Measurements from ENCODE around the gene DSTYK.

The DSTYK gene

DNA sequence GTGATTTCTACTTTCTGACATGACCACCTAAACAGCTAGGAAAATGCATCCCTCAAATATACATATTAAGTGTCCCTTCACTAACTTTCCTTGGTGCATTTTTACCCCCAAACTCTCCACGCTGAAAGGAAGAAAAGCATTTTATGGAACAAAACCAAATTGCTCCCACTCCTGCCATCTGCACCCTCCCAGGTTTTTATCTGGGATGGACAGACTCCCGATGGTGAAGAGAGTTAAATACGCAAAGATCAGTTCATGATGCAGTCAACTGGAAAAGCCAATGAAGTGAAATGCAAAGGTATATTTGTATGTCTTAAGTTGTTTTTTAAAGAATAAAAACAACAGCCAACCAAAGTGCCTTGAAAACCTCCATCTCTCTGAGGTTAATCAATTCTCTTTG, 2.7 kb downstream of the DSTYK start:
- Histone ChIP-seq H3K4me3 (ENCODE audit: low read length) (no peak overlapping the region), H3K9ac (ENCODE audit: low read depth, low read length) (no peak overlapping the region), H3K36me3 (ENCODE audit: insufficient read depth, low read length) (no peaks in the 10 kb centered on the region), H3K4me1 (ENCODE audit: control insufficient read depth, insufficient read depth, low read length) (peaks cover 18% of the 10 kb centered on the region), H3K27me3 (ENCODE audit: control insufficient read depth, insufficient read depth, low read length) (no peaks in the 10 kb centered on the region), H3K4me2 (ENCODE audit: low read length) (no peak overlapping the region), H3K9me3 (replicated peaks; ENCODE audit: low read length) (no peaks in the 10 kb centered on the region)

DNA sequence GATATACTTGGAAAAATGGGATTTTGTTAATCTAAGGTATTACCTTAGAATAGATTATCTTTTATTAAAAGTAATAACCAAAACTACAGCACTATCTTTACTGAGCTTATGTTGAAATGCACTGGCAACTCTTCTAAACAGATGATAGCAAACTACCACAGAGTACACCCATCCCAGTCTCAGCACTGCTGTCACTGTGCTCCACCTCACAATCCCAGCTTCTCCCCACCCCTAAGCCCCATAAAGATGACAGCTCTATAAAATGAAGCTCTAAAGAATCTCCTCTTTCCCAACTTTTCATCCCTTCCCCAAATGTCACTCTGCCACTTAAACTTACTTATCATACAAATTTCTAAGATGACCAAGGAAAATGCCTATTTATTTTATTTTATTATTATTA, 6.4 kb downstream of the DSTYK start:
- Histone ChIP-seq H3K4me2 (ENCODE audit: low read length) (no peak overlapping the region), H3K4me1 (ENCODE audit: control insufficient read depth, insufficient read depth, low read length) (peaks cover 16% of the 10 kb centered on the region), H3K36me3 (ENCODE audit: insufficient read depth, low read length) (no peaks in the 10 kb centered on the region), H3K4me3 (ENCODE audit: low read length) (no peak overlapping the region), H3K27me3 (ENCODE audit: control insufficient read depth, insufficient read depth, low read length) (no peaks in the 10 kb centered on the region), H3K9ac (ENCODE audit: low read depth, low read length) (no peak overlapping the region), H3K9me3 (replicated peaks; ENCODE audit: low read length) (no peaks in the 10 kb centered on the region)

DNA sequence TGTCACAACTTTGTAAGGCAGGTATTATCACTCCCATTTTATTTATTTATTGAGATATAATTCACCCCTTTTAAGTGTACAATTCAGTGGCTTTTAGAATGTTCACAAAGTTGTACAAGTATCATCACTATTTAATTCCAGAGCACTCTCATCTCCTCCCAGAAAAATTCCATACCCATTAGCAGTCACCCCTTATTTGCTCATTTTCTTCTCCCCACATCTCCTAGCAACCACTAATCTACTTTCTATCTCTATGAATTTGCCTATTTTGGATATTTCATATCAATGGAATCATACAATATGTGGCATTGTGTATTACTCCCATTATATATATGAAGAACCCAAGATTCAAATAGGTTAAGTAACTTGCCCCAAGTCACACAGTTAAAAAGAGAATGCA, 7.0 kb downstream of the DSTYK start:
- Histone ChIP-seq H3K4me1 (ENCODE audit: control insufficient read depth, insufficient read depth, low read length) (peaks cover 14% of the 10 kb centered on the region), H3K36me3 (ENCODE audit: insufficient read depth, low read length) (no peaks in the 10 kb centered on the region), H3K9ac (ENCODE audit: low read depth, low read length) (no peak overlapping the region), H3K4me3 (ENCODE audit: low read length) (no peak overlapping the region), H3K9me3 (replicated peaks; ENCODE audit: low read length) (no peaks in the 10 kb centered on the region), H3K27me3 (ENCODE audit: control insufficient read depth, insufficient read depth, low read length) (no peaks in the 10 kb centered on the region), H3K4me2 (ENCODE audit: low read length) (peak overlapping the region; percentile 17)

DNA sequence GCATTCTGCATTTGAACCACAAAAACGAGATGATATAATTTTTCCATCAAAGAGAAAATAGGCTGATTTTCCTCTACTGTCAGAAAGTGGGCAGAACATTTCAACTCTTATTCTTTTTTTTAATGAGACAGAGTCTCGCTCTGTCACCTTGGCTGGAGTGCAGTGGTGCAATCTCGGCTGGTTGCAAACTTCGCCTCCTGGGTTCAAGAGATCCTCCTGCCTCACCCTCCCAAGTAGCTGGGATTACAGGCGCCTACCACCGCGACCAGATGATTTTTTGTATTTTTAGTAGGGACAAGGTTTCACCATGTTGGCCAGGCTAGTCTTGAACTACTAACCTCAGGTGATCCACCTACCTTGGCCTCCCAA, 11.6 kb downstream of the DSTYK start:
- Histone ChIP-seq H3K4me1 (ENCODE audit: control insufficient read depth, insufficient read depth, low read length) (peaks cover 13% of the 10 kb centered on the region), H3K4me2 (ENCODE audit: low read length) (no peak overlapping the region), H3K36me3 (ENCODE audit: insufficient read depth, low read length) (no peaks in the 10 kb centered on the region), H3K27me3 (ENCODE audit: control insufficient read depth, insufficient read depth, low read length) (no peaks in the 10 kb centered on the region), H3K9ac (ENCODE audit: low read depth, low read length) (no peak overlapping the region), H3K4me3 (ENCODE audit: low read length) (no peak overlapping the region), H3K9me3 (replicated peaks; ENCODE audit: low read length) (no peaks in the 10 kb centered on the region)

DNA sequence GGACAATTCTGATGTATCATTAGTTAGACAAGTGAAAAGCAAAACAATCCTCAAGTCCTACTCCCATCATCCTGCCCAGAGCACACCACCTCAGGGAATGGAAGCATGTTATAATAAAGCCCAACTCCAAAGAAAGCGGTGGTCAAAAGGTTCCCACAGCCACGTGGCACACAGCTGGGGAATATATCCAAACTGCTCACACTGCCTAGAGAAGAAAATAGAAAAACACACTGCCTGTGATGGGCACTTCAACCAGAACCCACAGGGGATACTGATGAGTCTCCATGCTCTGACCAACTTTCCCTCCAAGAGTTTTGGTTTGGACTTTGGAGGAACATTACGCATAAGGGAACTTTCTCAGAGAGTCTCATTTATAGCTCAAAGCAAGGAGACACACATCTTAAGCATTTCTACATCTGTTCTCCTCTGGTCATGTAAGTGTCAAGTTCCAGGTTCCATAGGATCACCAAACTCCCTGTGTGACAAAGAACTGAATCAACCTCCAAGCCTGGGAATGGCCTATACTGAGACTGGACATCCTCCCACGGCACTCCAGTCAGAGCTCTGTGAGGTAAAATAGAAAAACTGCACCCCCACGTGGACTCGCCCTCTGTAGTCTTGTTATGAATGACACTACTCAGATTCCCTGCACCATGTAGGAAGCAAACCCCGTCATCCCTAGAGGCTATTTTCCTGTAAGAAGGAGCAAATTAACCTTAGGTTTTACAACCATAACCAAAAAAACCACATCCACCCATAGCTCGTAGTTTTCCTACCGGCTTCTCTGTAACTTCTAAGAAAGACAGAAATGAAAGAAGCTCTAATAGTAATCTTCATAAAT, 12.2 kb downstream of the DSTYK start:
- H3K4me2 ChIP-seq (ENCODE audit: low read length): no peak overlapping the region
- H3K36me3 ChIP-seq (ENCODE audit: insufficient read depth, low read length): no peaks in the 10 kb centered on the region
- H3K27me3 ChIP-seq (ENCODE audit: control insufficient read depth, insufficient read depth, low read length): no peaks in the 10 kb centered on the region
- H3K9ac ChIP-seq (ENCODE audit: low read depth, low read length): no peak overlapping the region
- H3K4me1 ChIP-seq (ENCODE audit: control insufficient read depth, insufficient read depth, low read length): peaks cover 7% of the 10 kb centered on the region
- H3K9me3 ChIP-seq (replicated peaks; ENCODE audit: low read length): no peaks in the 10 kb centered on the region
- no peak overlapping the region for H3K4me3 ChIP-seq (ENCODE audit: low read length)

GRCh38 chr1:205192287-205192686, 19.2 kb downstream of the DSTYK start:
- Histone ChIP-seq H3K27me3 (ENCODE audit: control insufficient read depth, insufficient read depth, low read length) (no peaks in the 10 kb centered on the region), H3K36me3 (ENCODE audit: insufficient read depth, low read length) (no peaks in the 10 kb centered on the region), H3K4me3 (ENCODE audit: low read length) (no peak overlapping the region), H3K9me3 (replicated peaks; ENCODE audit: low read length) (no peaks in the 10 kb centered on the region), H3K4me2 (ENCODE audit: low read length) (no peak overlapping the region), H3K9ac (ENCODE audit: low read depth, low read length) (no peak overlapping the region), H3K4me1 (ENCODE audit: control insufficient read depth, insufficient read depth, low read length) (peaks cover 8% of the 10 kb centered on the region)

DNA sequence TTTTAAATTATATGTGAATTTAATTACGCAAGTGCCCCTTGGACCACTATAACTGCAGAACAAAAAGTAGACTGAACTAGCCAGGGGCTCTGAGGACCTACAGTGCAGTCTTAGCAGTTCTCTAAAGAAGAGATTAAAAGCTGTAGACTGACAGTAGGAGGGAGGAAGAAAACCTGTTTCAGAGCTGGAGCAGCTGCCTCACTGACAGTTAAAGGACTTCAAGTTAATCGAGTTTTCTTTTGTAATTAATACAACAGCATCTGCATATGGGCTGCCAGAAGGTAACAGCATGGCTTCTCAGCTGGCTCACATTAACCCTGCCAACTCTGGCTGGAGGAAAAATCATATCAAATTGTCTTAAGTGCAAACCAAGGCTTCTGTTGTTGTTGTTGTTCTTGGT, 19.9 kb downstream of the DSTYK start:
- no peaks in the 10 kb centered on the region for H3K27me3 ChIP-seq (ENCODE audit: control insufficient read depth, insufficient read depth, low read length)
- no peaks in the 10 kb centered on the region for H3K9me3 ChIP-seq (replicated peaks; ENCODE audit: low read length)
- H3K9ac ChIP-seq (ENCODE audit: low read depth, low read length): no peak overlapping the region
- no peak overlapping the region for H3K4me2 ChIP-seq (ENCODE audit: low read length)
- no peak overlapping the region for H3K4me3 ChIP-seq (ENCODE audit: low read length)
- H3K36me3 ChIP-seq (ENCODE audit: insufficient read depth, low read length): no peaks in the 10 kb centered on the region
- H3K4me1 ChIP-seq (ENCODE audit: control insufficient read depth, insufficient read depth, low read length): peaks cover 8% of the 10 kb centered on the region

- H3K36me3 ChIP-seq (ENCODE audit: insufficient read depth, low read length): no peaks in the 10 kb centered on the region
- H3K9ac ChIP-seq (ENCODE audit: low read depth, low read length): no peak overlapping the region
- no peak overlapping the region for H3K4me2 ChIP-seq (ENCODE audit: low read length)
- H3K9me3 ChIP-seq (replicated peaks; ENCODE audit: low read length): no peaks in the 10 kb centered on the region
- peaks cover 8% of the 10 kb centered on the region for H3K4me1 ChIP-seq (ENCODE audit: control insufficient read depth, insufficient read depth, low read length)
- no peak overlapping the region for H3K4me3 ChIP-seq (ENCODE audit: low read length)
- H3K27me3 ChIP-seq (ENCODE audit: control insufficient read depth, insufficient read depth, low read length): no peaks in the 10 kb centered on the region
These were observed 20.5 kb downstream of the DSTYK start for GRCh38 chr1:205190845-205191577.

DNA sequence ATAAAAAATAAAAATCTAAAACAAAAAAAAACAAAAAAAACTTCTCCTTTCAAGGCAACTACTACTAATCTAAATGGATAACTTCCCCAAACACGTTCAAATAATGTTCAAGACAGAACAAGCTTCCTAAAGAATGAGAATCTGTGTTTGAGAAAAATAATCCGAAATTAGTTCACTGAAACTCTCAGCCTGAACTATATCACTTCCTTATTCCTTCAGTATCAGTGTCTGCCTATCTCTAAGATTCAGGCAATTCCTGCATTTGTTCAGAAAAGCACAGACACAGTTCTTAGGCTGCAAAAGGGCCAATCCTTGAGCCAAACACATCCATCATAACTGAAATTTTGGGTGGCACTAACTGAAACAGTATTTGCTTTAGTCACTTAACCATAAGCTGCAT, 22.4 kb downstream of the DSTYK start:
- no peak overlapping the region for H3K4me3 ChIP-seq (ENCODE audit: low read length)
- no peaks in the 10 kb centered on the region for H3K36me3 ChIP-seq (ENCODE audit: insufficient read depth, low read length)
- no peak overlapping the region for H3K4me2 ChIP-seq (ENCODE audit: low read length)
- peaks cover 8% of the 10 kb centered on the region for H3K4me1 ChIP-seq (ENCODE audit: control insufficient read depth, insufficient read depth, low read length)
- H3K9ac ChIP-seq (ENCODE audit: low read depth, low read length): no peak overlapping the region
- no peaks in the 10 kb centered on the region for H3K27me3 ChIP-seq (ENCODE audit: control insufficient read depth, insufficient read depth, low read length)
- H3K9me3 ChIP-seq (replicated peaks; ENCODE audit: low read length): no peaks in the 10 kb centered on the region

DNA sequence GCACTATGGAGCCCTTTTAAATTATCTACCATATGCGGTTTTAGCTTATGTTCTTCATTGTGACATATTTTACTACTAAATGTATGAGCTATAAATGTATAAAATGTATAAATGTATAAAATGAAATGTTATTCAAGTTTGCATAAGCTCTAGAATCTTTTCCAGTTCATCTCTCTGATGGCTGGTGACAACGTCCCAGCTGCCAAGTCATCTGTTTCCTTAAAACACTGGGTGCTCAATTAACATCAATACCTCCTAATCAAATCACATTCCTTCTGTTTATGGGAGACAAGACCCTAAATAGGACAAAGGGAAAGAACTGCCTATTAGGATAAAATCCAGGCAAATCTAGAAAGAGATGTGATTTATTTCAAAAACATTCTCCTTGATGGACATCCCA, 22.9 kb downstream of the DSTYK start:
- Histone ChIP-seq H3K9me3 (replicated peaks; ENCODE audit: low read length) (no peaks in the 10 kb centered on the region), H3K9ac (ENCODE audit: low read depth, low read length) (no peak overlapping the region), H3K4me2 (ENCODE audit: low read length) (no peak overlapping the region)

GRCh38 chr1:205188098-205188497, 23.4 kb downstream of the DSTYK start:
- no peaks in the 10 kb centered on the region for H3K9me3 ChIP-seq (replicated peaks; ENCODE audit: low read length)
- no peak overlapping the region for H3K4me3 ChIP-seq (ENCODE audit: low read length)
- no peaks in the 10 kb centered on the region for H3K27me3 ChIP-seq (ENCODE audit: control insufficient read depth, insufficient read depth, low read length)
- H3K36me3 ChIP-seq (ENCODE audit: insufficient read depth, low read length): no peaks in the 10 kb centered on the region
- no peak overlapping the region for H3K4me2 ChIP-seq (ENCODE audit: low read length)
- H3K4me1 ChIP-seq (ENCODE audit: control insufficient read depth, insufficient read depth, low read length): peaks cover 8% of the 10 kb centered on the region
- H3K9ac ChIP-seq (ENCODE audit: low read depth, low read length): no peak overlapping the region

More for the DNA sequence above, 22.9 kb downstream of the DSTYK start:
- no peaks in the 10 kb centered on the region for H3K36me3 ChIP-seq (ENCODE audit: insufficient read depth, low read length)
- H3K4me1 ChIP-seq (ENCODE audit: control insufficient read depth, insufficient read depth, low read length): peaks cover 8% of the 10 kb centered on the region
- H3K27me3 ChIP-seq (ENCODE audit: control insufficient read depth, insufficient read depth, low read length): no peaks in the 10 kb centered on the region
- H3K4me3 ChIP-seq (ENCODE audit: low read length): no peak overlapping the region

GRCh38 chr1:205187420-205187819, 24.1 kb downstream of the DSTYK start:
- Histone ChIP-seq H3K4me3 (ENCODE audit: low read length) (no peak overlapping the region), H3K9ac (ENCODE audit: low read depth, low read length) (no peak overlapping the region), H3K9me3 (replicated peaks; ENCODE audit: low read length) (no peaks in the 10 kb centered on the region), H3K4me2 (ENCODE audit: low read length) (no peak overlapping the region), H3K36me3 (ENCODE audit: insufficient read depth, low read length) (no peaks in the 10 kb centered on the region), H3K4me1 (ENCODE audit: control insufficient read depth, insufficient read depth, low read length) (peaks cover 8% of the 10 kb centered on the region), H3K27me3 (ENCODE audit: control insufficient read depth, insufficient read depth, low read length) (no peaks in the 10 kb centered on the region)

Data from skeletal muscle satellite cell (primary cell).